ENCODE measurements around the gene PSME1.

Gene PSME1

GRCh38 chr14:24177041-24177825 lies 41.2 kb downstream of the PSME1 start:
- DNase-seq = no peak

GRCh38 chr14:24177891-24178290 lies 41.9 kb downstream of the PSME1 start:
- DNase-seq = no peak

GRCh38 chr14:24178399-24179178 lies 42.6 kb downstream of the PSME1 start:
- no peak for DNase-seq

- DNase-seq = no peak
These were observed 43.4 kb downstream of the PSME1 start for GRCh38 chr14:24179294-24179960.

- no peak for DNase-seq
These were observed 44.2 kb downstream of the PSME1 start for GRCh38 chr14:24179961-24180796.

- DNase-seq = no peak
These were observed 45.5 kb downstream of the PSME1 start for GRCh38 chr14:24181371-24182077.

GRCh38 chr14:24182110-24182882 lies 46.3 kb downstream of the PSME1 start:
- DNase-seq = no peak

- no peak for DNase-seq
These were observed 47.1 kb downstream of the PSME1 start for GRCh38 chr14:24183014-24183481.

- DNase-seq = no peak
These were observed 48.3 kb downstream of the PSME1 start for GRCh38 chr14:24184104-24184970.

GRCh38 chr14:24185026-24185425 lies 49.0 kb downstream of the PSME1 start:
- DNase-seq = no peak

- no peak for DNase-seq
These were observed 49.7 kb downstream of the PSME1 start for GRCh38 chr14:24185741-24186140.

- DNase-seq = no peak
These were observed 51.0 kb downstream of the PSME1 start for GRCh38 chr14:24186831-24187538.

GRCh38 chr14:24187539-24187915 lies 51.5 kb downstream of the PSME1 start:
- DNase-seq = no peak

All from COR-L47 (cell line).